Body of pancreas (tissue), 4 donors: ENCODE measurements around the gene NAP1L5. TPM values are rescaled to one million over a fixed set of nuclear protein-coding genes. Genes with fewer than 3 reads are reported as not detected.

ENCODE experiments used
- ATAC-seq: fragments of 150-250 bp; one replicate; pipeline ENCODE4 v1.9.1; 2016
- DNase-seq, 4 donors: peaks; one replicate each; pipeline ENCODE4 v3.0.0-alpha.2; 2019
- H3K27ac ChIP-seq, 4 donors: fragments of 200-600 bp; sonication (generic); 1 replicate in 3 of 4; 2 replicates in 1 of 4; pipeline versions ENCODE4 v1.5.1 to v1.6.1; 2016 to 2019; ENCODE audit warnings: mild to moderate bottlenecking in 1 of 4, mixed read lengths in 1 of 4, moderate library complexity in 1 of 4
- H3K27me3 ChIP-seq, 2 donors: fragments of 200-600 bp; sonication (generic); one replicate each; pipeline ENCODE4 v1.6.0; 2016; ENCODE audit warnings: mild to moderate bottlenecking in 1 of 2
- H3K36me3 ChIP-seq, 2 donors: fragments of 200-600 bp; sonication (generic); replicated peaks in 1 of 2; 2 replicates each; pipeline ENCODE4 v1.5.1; 2016; ENCODE audit warnings: low read depth in 2 of 2; ENCODE audit not compliant: insufficient read depth in 1 of 2
- H3K4me1 ChIP-seq: fragments of 200-600 bp; sonication (generic); one replicate; pipeline ENCODE4 v1.6.0; 2016
- H3K4me3 ChIP-seq, 2 donors: fragments of 200-600 bp; sonication (generic); 1 replicate in 1 of 2; 2 replicates in 1 of 2; pipeline ENCODE4 v1.5.1; 2016 to 2019
- H3K9me3 ChIP-seq, 3 donors: fragments of 200-600 bp; sonication (generic); 1 replicate in 2 of 3; 2 replicates in 1 of 3; pipeline ENCODE4 v1.5.1; 2016
- CTCF ChIP-seq, 7 experiments: fragments of 450-650 bp in 4 of 7; fragments of 200-600 bp in 3 of 7; sonication (generic) in 3 of 7; IDR thresholded peaks; one replicate each; pipeline ENCODE4 v1.5.1; 2016 to 2019; ENCODE audit warnings: antibody characterized with exemption in 7 of 7
- POLR2A ChIP-seq, 3 donors: fragments of 450-650 bp; IDR thresholded peaks; one replicate each; pipeline ENCODE4 v1.6.1; 2016; ENCODE audit warnings: antibody characterized with exemption in 3 of 3, mild to moderate bottlenecking in 2 of 3
- WGBS, 2 donors: methylation state at CpG; one replicate each; pipeline ENCODE4 v1.1.5; 2017; 5-methylcytosine and 5-hydroxymethylcytosine counted together
- intact Hi-C: fragments of 100-400 bp; cut with DNase I; formaldehyde crosslinking; loops from one replicate; pipeline ENCODE4 v1.15.1; 2023
- total RNA-seq, 2 donors: library from RNA; depleted of rRNA; stranded (reverse); fragments of >200 nt; gene quantifications; one replicate each; pipeline ENCODE4 v1.1.0, GENCODE V29; 2016

Gene NAP1L5
- total RNA-seq, 2 donors from 2014 or later: 3.1 to 7.3 TPM

GRCh38 chr4:88728146-88728545 lies 30.5 kb upstream of the NAP1L5 start:
- WGBS, 2 donors: 94 to 97% methylated on average over 5 to 6 of the region's 6 CpGs
- peaks cover 23 to 27% of the 10 kb centered on the region in 2 donors for H3K36me3 ChIP-seq
- no peak overlapping the region for H3K27ac ChIP-seq
- no peaks in the 10 kb centered on the region for H3K4me1 ChIP-seq
- intact Hi-C loops: no loop called here
- ATAC-seq (no peak), DNase-seq (no peak)
- H3K4me3 ChIP-seq: no peak overlapping the region
- no peaks in the 10 kb centered on the region for H3K27me3 ChIP-seq
- TF ChIP-seq POLR2A (IDR thresholded peaks at IDR 0.05) (no peak), CTCF (IDR thresholded peaks at IDR 0.05) (no peak)
- no peaks in the 10 kb centered on the region for H3K9me3 ChIP-seq

GRCh38 chr4:88725986-88726385 lies 28.4 kb upstream of the NAP1L5 start:
- TF ChIP-seq POLR2A (IDR thresholded peaks at IDR 0.05): no peak
- TF ChIP-seq CTCF (IDR thresholded peaks at IDR 0.05): no peak
- intact Hi-C loops: no loop called here

GRCh38 chr4:88725143-88725542 lies 27.5 kb upstream of the NAP1L5 start:
- WGBS, 2 donors: 91 to 92% methylated on average over 4 of the region's 4 CpGs
- peaks cover 19 to 24% of the 10 kb centered on the region in 2 donors for H3K36me3 ChIP-seq

More at GRCh38 chr4:88725986-88726385, 28.4 kb upstream of the NAP1L5 start:
- Histone ChIP-seq H3K36me3 (peaks cover 23 to 30% of the 10 kb centered on the region in 2 donors), H3K9me3 (no peaks in the 10 kb centered on the region), H3K4me1 (no peaks in the 10 kb centered on the region), H3K4me3 (no peak overlapping the region), H3K27me3 (no peaks in the 10 kb centered on the region), H3K27ac (no peak overlapping the region)
- 91 to 98% methylated on average over 2 of the region's 2 CpGs for WGBS, 2 donors
- no peak for ATAC-seq
- no peak for DNase-seq

GRCh38 chr4:88724406-88724805 lies 26.8 kb upstream of the NAP1L5 start:
- WGBS, 2 donors: 82 to 86% methylated on average over 2 of the region's 2 CpGs
- intact Hi-C loops: no loop called here
- H3K4me3 ChIP-seq: no peak overlapping the region
- H3K27me3 ChIP-seq: no peaks in the 10 kb centered on the region
- no peak for DNase-seq
- no peak for ATAC-seq
- H3K4me1 ChIP-seq: no peaks in the 10 kb centered on the region
- no peaks in the 10 kb centered on the region for H3K9me3 ChIP-seq
- TF ChIP-seq POLR2A (IDR thresholded peaks at IDR 0.05) (no peak), CTCF (IDR thresholded peaks at IDR 0.05) (no peak)
- no peak overlapping the region for H3K27ac ChIP-seq
- peaks cover 19 to 23% of the 10 kb centered on the region in 2 donors for H3K36me3 ChIP-seq

More at GRCh38 chr4:88725143-88725542, 27.5 kb upstream of the NAP1L5 start:
- ATAC-seq (no peak), DNase-seq (no peak)
- H3K4me3 ChIP-seq: no peak overlapping the region
- TF ChIP-seq CTCF (IDR thresholded peaks at IDR 0.05): no peak
- no peak for TF ChIP-seq POLR2A (IDR thresholded peaks at IDR 0.05)
- H3K27me3 ChIP-seq: no peaks in the 10 kb centered on the region
- H3K9me3 ChIP-seq: no peaks in the 10 kb centered on the region
- H3K4me1 ChIP-seq: no peaks in the 10 kb centered on the region
- intact Hi-C loops: no loop called here
- H3K27ac ChIP-seq: no peak overlapping the region

GRCh38 chr4:88722828-88723227 lies 25.2 kb upstream of the NAP1L5 start:
- no peaks in the 10 kb centered on the region for H3K4me1 ChIP-seq
- 88 to 100% methylated on average over 2 of the region's 2 CpGs for WGBS, 2 donors
- intact Hi-C loops: no loop called here
- H3K27ac ChIP-seq: no peak overlapping the region
- DNase-seq: no peak
- H3K9me3 ChIP-seq: peaks cover 0 to 4% (median 0%) of the 10 kb centered on the region in 3 donors
- TF ChIP-seq POLR2A (IDR thresholded peaks at IDR 0.05): no peak
- TF ChIP-seq CTCF (IDR thresholded peaks at IDR 0.05): no peak
- H3K4me3 ChIP-seq: no peak overlapping the region
- no peak for ATAC-seq
- H3K36me3 ChIP-seq: peaks cover 10 to 16% of the 10 kb centered on the region in 2 donors
- no peaks in the 10 kb centered on the region for H3K27me3 ChIP-seq
